Stomach (tissue), 9 donors: ENCODE data around the gene AK2. TPM values are rescaled to one million over a fixed set of nuclear protein-coding genes. Genes with fewer than 3 reads are reported as not detected.

Source experiments
- DNase-seq, 2 donors: peaks; one replicate each; pipeline versions ENCODE4 v3.0.0 to v3.0.0-alpha.2; 2013 to 2019
- H3K27ac ChIP-seq, 5 donors: fragments of 200-600 bp in 4 of 5; sonication (generic) in 4 of 5; one replicate each; pipeline ENCODE4 v1.5.1; 2013 to 2019; ENCODE audit warnings: mild to moderate bottlenecking in 1 of 5, moderate library complexity in 1 of 5
- H3K27me3 ChIP-seq, 3 donors: fragments of 200-600 bp; sonication (generic); one replicate each; pipeline ENCODE4 v1.5.1; 2017 to 2019; ENCODE audit warnings: mixed run types in 1 of 3
- H3K36me3 ChIP-seq, 4 donors: fragments of 200-600 bp; sonication (generic); 1 replicate in 3 of 4; 2 replicates in 1 of 4; pipeline ENCODE4 v1.5.1; 2016 to 2019
- H3K4me1 ChIP-seq, 4 donors: fragments of 200-600 bp; sonication (generic); one replicate each; pipeline ENCODE4 v1.5.1; 2016 to 2019
- H3K4me3 ChIP-seq, 4 donors: fragments of 200-600 bp; sonication (generic) in 3 of 4; one replicate each; pipeline ENCODE4 v1.5.1; 2016 to 2019; ENCODE audit warnings: mild to moderate bottlenecking in 1 of 4
- H3K9me3 ChIP-seq, 4 donors: fragments of 200-600 bp; sonication (generic); one replicate each; pipeline ENCODE4 v1.5.1; 2016 to 2019
- EP300 ChIP-seq: sonication (generic); formaldehyde crosslinking; IDR thresholded peaks from one replicate; pipeline ENCODE4 v1.6.1; 2017; ENCODE audit warnings: antibody characterized with exemption
- POLR2A ChIP-seq, 4 donors: fragments of 450-650 bp; IDR thresholded peaks; one replicate each; pipeline ENCODE4 v1.6.1; 2016; ENCODE audit warnings: antibody characterized with exemption in 4 of 4, control low read depth in 2 of 4, mild to moderate bottlenecking in 1 of 4, moderate library complexity in 1 of 4
- POLR2AphosphoS5 ChIP-seq, 3 donors: sonication (generic); formaldehyde crosslinking; IDR thresholded peaks; one replicate each; pipeline ENCODE4 v1.6.1; 2016; ENCODE audit warnings: antibody characterized with exemption in 3 of 3
- WGBS, 5 donors: extraction: QIAGEN DNeasy Blood & Tissue Kit in 3 of 5; methylation state at CpG; one replicate each; pipeline versions ENCODE4 v1.1.5 to v1.1.7; 2013 to 2018; 5-methylcytosine and 5-hydroxymethylcytosine counted together
- intact Hi-C: fragments of 100-400 bp; cut with DNase I; formaldehyde crosslinking; loops from one replicate; pipeline ENCODE4 v1.15.1; 2023; ENCODE audit warnings: low total_unique reads
- polyA plus RNA-seq, 3 donors: library from polyadenylated mRNA; stranded (reverse); fragments of 200-250 nt; gene quantifications; one replicate each; pipeline ENCODE4 v1.2.3, GENCODE V29; 2013
- total RNA-seq, 5 donors: library from RNA; depleted of rRNA; stranded (reverse); fragments of >200 nt; gene quantifications; one replicate each; pipeline versions ENCODE4 v1.1.0 to v1.2.3, GENCODE V29; 2014 to 2016
- TF ChIP-seq, protein P1 (sequence below), 7 experiments: fragments of 450-650 bp in 4 of 7; fragments of 200-600 bp in 3 of 7; sonication (generic) in 3 of 7; IDR thresholded peaks; one replicate each; pipeline ENCODE4 v1.5.1; 2016 to 2019; ENCODE audit warnings: antibody characterized with exemption in 7 of 7, control low read depth in 2 of 7, mild to moderate bottlenecking in 1 of 7
- donor health status: healthy with polysubstance abuse.
- donor health status: Bipolar disorder and iron deficiency.
- donor health status: healthy.

The AK2 gene
- total and polyA plus RNA-seq, 8 donors = 71.0 to 263 (median 115) TPM

GRCh38 chr1:32963746-32964460 is 72.8 kb downstream of the AK2 start:
- peak overlapping the region; percentile 93 to 100 (median 97) for H3K27ac ChIP-seq
- H3K36me3 ChIP-seq = peaks cover 0 to 1% (median 0%) of the 10 kb centered on the region in 4 donors
- H3K4me1 ChIP-seq = peaks cover 11 to 39% (median 37%) of the 10 kb centered on the region in 4 donors
- 0 to 1% (median 0%) methylated on average over 23 to 77 of the region's 78 CpGs for WGBS, 5 donors
- intact Hi-C loops = no loop called here
- TF ChIP-seq EP300 (no peak), POLR2AphosphoS5 (IDR thresholded peaks at IDR 0.05) (no peak), POLR2A (IDR thresholded peaks at IDR 0.05) (no peak)
- TF ChIP-seq, protein P1, sequence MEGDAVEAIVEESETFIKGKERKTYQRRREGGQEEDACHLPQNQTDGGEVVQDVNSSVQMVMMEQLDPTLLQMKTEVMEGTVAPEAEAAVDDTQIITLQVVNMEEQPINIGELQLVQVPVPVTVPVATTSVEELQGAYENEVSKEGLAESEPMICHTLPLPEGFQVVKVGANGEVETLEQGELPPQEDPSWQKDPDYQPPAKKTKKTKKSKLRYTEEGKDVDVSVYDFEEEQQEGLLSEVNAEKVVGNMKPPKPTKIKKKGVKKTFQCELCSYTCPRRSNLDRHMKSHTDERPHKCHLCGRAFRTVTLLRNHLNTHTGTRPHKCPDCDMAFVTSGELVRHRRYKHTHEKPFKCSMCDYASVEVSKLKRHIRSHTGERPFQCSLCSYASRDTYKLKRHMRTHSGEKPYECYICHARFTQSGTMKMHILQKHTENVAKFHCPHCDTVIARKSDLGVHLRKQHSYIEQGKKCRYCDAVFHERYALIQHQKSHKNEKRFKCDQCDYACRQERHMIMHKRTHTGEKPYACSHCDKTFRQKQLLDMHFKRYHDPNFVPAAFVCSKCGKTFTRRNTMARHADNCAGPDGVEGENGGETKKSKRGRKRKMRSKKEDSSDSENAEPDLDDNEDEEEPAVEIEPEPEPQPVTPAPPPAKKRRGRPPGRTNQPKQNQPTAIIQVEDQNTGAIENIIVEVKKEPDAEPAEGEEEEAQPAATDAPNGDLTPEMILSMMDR (IDR thresholded peaks at IDR 0.05) = no peak
- no peaks in the 10 kb centered on the region for H3K9me3 ChIP-seq
- peak; percentile 54 to 83 for DNase-seq
- peak overlapping the region; percentile 75 to 100 (median 90) for H3K4me3 ChIP-seq
- H3K27me3 ChIP-seq = no peaks in the 10 kb centered on the region

DNA sequence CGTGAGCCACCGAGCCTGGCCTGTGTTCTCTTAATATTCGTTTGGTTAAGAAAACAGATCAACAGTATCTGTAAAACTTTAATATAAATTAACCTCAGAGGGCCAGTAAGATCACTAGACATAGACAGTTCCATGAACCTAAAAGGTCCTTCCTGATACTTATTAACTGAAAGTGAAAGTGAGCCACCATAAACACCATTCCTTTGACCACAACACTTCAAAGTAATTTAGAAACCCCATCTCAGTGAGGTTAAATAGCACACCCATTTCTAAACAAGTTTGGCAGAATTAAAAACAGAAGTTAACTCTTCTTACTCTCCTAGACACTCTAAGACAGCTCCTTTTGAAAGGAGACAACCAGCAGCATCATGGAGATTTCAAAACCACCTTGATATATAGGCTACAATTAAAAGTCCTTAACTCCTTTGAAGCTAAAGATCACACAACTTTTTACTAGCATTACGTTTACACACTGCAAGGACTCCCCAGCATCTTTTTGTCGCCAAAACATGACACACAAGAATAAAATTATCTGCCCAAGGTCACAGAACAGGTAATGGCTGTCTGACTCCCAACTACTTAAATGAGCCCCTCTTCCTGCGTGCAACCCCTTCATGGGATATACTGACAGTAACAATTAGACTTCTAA is 74.3 kb downstream of the AK2 start:
- intact Hi-C loops = no loop called here
- H3K9me3 ChIP-seq = no peaks in the 10 kb centered on the region
- H3K4me1 ChIP-seq = peaks cover 11 to 39% (median 37%) of the 10 kb centered on the region in 4 donors
- TF ChIP-seq, protein P1 (IDR thresholded peaks at IDR 0.05) = no peak
- TF ChIP-seq POLR2AphosphoS5 (IDR thresholded peaks at IDR 0.05) (no peak), POLR2A (IDR thresholded peaks at IDR 0.05) (no peak), EP300 (no peak)
- H3K27ac ChIP-seq = peak overlapping the region; percentile 6 to 99 (median 94)
- H3K27me3 ChIP-seq = no peaks in the 10 kb centered on the region
- peak in 1 of 2 donors; percentile 40 for DNase-seq
- WGBS, 5 donors = 24 to 44% (median 37%) methylated on average over 6 of the region's 6 CpGs
- H3K36me3 ChIP-seq = peaks cover 0 to 3% (median 0%) of the 10 kb centered on the region in 4 donors
- peak overlapping the region; percentile 75 to 100 (median 90) for H3K4me3 ChIP-seq

DNA sequence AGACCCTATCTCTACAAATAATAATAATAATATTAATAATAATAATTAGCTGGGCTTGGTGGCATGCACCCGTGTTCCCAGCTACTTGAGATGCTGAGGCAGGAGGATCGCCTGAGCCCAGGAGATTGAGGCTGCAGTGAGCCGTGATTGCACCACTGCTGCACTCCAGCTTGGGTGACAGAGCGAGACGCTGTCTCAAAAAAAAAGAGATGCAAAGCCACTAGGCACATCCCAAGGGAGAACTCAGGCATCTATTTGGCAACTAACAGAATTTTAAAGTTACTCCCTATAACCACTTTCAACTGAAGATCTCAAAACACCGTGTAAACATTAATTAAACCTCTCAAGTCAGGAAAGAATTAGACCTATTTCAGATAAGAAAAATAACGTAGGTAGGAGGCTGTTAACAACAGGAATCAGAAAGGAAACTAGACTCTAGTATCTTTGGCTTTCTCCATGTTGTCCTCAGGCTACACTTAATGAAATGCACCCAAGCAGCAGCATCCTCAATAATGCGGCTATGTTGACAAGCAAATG is 75.8 kb downstream of the AK2 start:
- Histone ChIP-seq H3K4me1 (peaks cover 11 to 39% (median 37%) of the 10 kb centered on the region in 4 donors), H3K4me3 (peak overlapping the region in 1 of 4 donors; percentile 99), H3K9me3 (no peaks in the 10 kb centered on the region), H3K27ac (no peak overlapping the region), H3K36me3 (peaks cover 0 to 3% (median 0%) of the 10 kb centered on the region in 4 donors), H3K27me3 (no peaks in the 10 kb centered on the region)
- intact Hi-C loops = no loop called here
- TF ChIP-seq, protein P1 (IDR thresholded peaks at IDR 0.05) = no peak
- TF ChIP-seq POLR2A (IDR thresholded peaks at IDR 0.05) = no peak
- TF ChIP-seq POLR2AphosphoS5 (IDR thresholded peaks at IDR 0.05) = no peak
- no peak for TF ChIP-seq EP300
- 66 to 82% (median 71%) methylated on average over 8 of the region's 8 CpGs for WGBS, 5 donors
- DNase-seq = no peak

DNA sequence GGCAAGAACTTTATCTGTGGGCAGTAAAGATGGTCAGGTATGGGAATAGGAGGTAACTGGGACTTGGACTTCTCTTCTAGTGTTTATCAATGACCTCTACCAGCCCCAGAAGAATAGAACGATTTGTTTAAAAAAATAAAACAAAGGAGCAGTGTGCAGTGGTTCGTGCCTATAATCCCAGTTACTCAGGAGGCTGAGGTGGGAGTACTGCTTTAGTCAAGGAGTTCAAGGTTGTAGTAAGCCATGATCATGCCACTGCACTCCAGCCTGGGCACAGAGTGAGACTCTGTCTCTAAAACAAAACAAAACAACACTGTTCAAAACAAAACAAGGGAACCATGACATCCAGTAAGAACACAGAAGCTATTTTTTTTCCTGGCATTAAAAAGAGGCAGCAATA is 76.3 kb downstream of the AK2 start:
- Histone ChIP-seq H3K9me3 (no peaks in the 10 kb centered on the region), H3K27ac (no peak overlapping the region), H3K36me3 (peaks cover 0 to 3% (median 0%) of the 10 kb centered on the region in 4 donors), H3K27me3 (no peaks in the 10 kb centered on the region), H3K4me1 (peaks cover 11 to 39% (median 37%) of the 10 kb centered on the region in 4 donors), H3K4me3 (no peak overlapping the region)
- DNase-seq = no peak
- WGBS, 5 donors = 26 to 42% (median 30%) methylated on average over 2 of the region's 2 CpGs
- intact Hi-C loops = no loop called here
- TF ChIP-seq POLR2A (IDR thresholded peaks at IDR 0.05) = no peak
- TF ChIP-seq EP300 = no peak
- TF ChIP-seq, protein P1 (IDR thresholded peaks at IDR 0.05) = no peak
- no peak for TF ChIP-seq POLR2AphosphoS5 (IDR thresholded peaks at IDR 0.05)
